ENCODE data around the gene CTNNBIP1.

CTNNBIP1 gene

GRCh38 chr1:9881838-9882249 lies 28.2 kb downstream of the CTNNBIP1 start:
- peak; percentile 50 for DNase-seq (ENCODE audit: low read depth)
- no peak for TF ChIP-seq CTCF (IDR thresholded peaks at IDR 0.05; ENCODE audit: low read length, missing control alignments)
- no peak overlapping the region for H3K4me3 ChIP-seq (replicated peaks; ENCODE audit: low read depth, low read length)

- DNase-seq (ENCODE audit: low read depth) = no peak
- TF ChIP-seq CTCF (IDR thresholded peaks at IDR 0.05; ENCODE audit: low read length, missing control alignments) = no peak
Observed at GRCh38 chr1:9878404-9878803, 31.7 kb downstream of the CTNNBIP1 start.

GRCh38 chr1:9877962-9878361 lies 32.1 kb downstream of the CTNNBIP1 start:
- H3K4me3 ChIP-seq (replicated peaks; ENCODE audit: low read depth, low read length) = no peak overlapping the region

More at GRCh38 chr1:9878404-9878803, 31.7 kb downstream of the CTNNBIP1 start:
- no peak overlapping the region for H3K4me3 ChIP-seq (replicated peaks; ENCODE audit: low read depth, low read length)

GRCh38 chr1:9875636-9876000 lies 34.5 kb downstream of the CTNNBIP1 start:
- no peak overlapping the region for H3K4me3 ChIP-seq (replicated peaks; ENCODE audit: low read depth, low read length)
- no peak for DNase-seq (ENCODE audit: low read depth)
- TF ChIP-seq CTCF (IDR thresholded peaks at IDR 0.05; ENCODE audit: low read length, missing control alignments) = no peak

More at GRCh38 chr1:9877962-9878361, 32.1 kb downstream of the CTNNBIP1 start:
- no peak for TF ChIP-seq CTCF (IDR thresholded peaks at IDR 0.05; ENCODE audit: low read length, missing control alignments)
- no peak for DNase-seq (ENCODE audit: low read depth)

- H3K4me3 ChIP-seq (replicated peaks; ENCODE audit: low read depth, low read length) = no peak overlapping the region
- peak; percentile 91 for TF ChIP-seq CTCF (IDR thresholded peaks at IDR 0.05; ENCODE audit: low read length, missing control alignments)
- peak; percentile 77 for DNase-seq (ENCODE audit: low read depth)
Observed at GRCh38 chr1:9874959-9875635, 35.0 kb downstream of the CTNNBIP1 start.

- no peak for DNase-seq (ENCODE audit: low read depth)
- TF ChIP-seq CTCF (IDR thresholded peaks at IDR 0.05; ENCODE audit: low read length, missing control alignments) = no peak
- no peak overlapping the region for H3K4me3 ChIP-seq (replicated peaks; ENCODE audit: low read depth, low read length)
Observed at GRCh38 chr1:9874412-9874811, 35.7 kb downstream of the CTNNBIP1 start.

- TF ChIP-seq CTCF (IDR thresholded peaks at IDR 0.05; ENCODE audit: low read length, missing control alignments) = no peak
- no peak for DNase-seq (ENCODE audit: low read depth)
- no peak overlapping the region for H3K4me3 ChIP-seq (replicated peaks; ENCODE audit: low read depth, low read length)
Observed at GRCh38 chr1:9873992-9874391, 36.1 kb downstream of the CTNNBIP1 start.
